Hepatocyte (in vitro differentiated cells): ENCODE results near the gene CORO2A. TPM values are rescaled to one million over a fixed set of nuclear protein-coding genes. Genes with fewer than 3 reads are reported as not detected.
A peak's percentile ranks its signal among the peaks of the same experiment; 100 is the strongest.

Experiments
- DNase-seq: peaks from one replicate; pipeline ENCODE4 v3.0.0-alpha.2; 2016; ENCODE audit warnings: low spot score
- H2AFZ ChIP-seq: fragments of 200-600 bp; sonication (generic); 2 replicates; pipeline ENCODE4 v1.6.0; 2016; ENCODE audit warnings: antibody characterized with exemption, mild to moderate bottlenecking
- H3K27ac ChIP-seq: fragments of 200-600 bp; sonication (generic); 2 replicates; pipeline ENCODE4 v1.5.1; 2016; ENCODE audit warnings: mild to moderate bottlenecking
- H3K27me3 ChIP-seq: fragments of 200-600 bp; sonication (generic); 2 replicates; pipeline ENCODE4 v1.6.1; 2016
- H3K36me3 ChIP-seq: fragments of 200-600 bp; sonication (generic); replicated peaks from 2 replicates; pipeline ENCODE4 v1.5.1; 2016; ENCODE audit warnings: low read depth; ENCODE audit not compliant: insufficient read depth
- H3K4me1 ChIP-seq: fragments of 200-600 bp; sonication (generic); 2 replicates; pipeline ENCODE4 v1.5.1; 2016; ENCODE audit warnings: mild to moderate bottlenecking, moderate library complexity; ENCODE audit not compliant: insufficient read depth
- H3K4me2 ChIP-seq: fragments of 200-600 bp; sonication (generic); 2 replicates; pipeline ENCODE4 v1.6.0; 2016
- H3K4me3 ChIP-seq: fragments of 200-600 bp; sonication (generic); 2 replicates; pipeline ENCODE4 v1.5.1; 2016; ENCODE audit warnings: mild to moderate bottlenecking
- H3K79me2 ChIP-seq: fragments of 200-600 bp; sonication (generic); 2 replicates; pipeline ENCODE4 v1.6.0; 2017; ENCODE audit warnings: mild to moderate bottlenecking
- H3K9me2 ChIP-seq: fragments of 200-600 bp; sonication (generic); replicated peaks from 2 replicates; pipeline ENCODE4 v1.6.0; 2017; ENCODE audit warnings: mild to moderate bottlenecking; ENCODE audit not compliant: insufficient read depth
- H3K9me3 ChIP-seq: fragments of 200-600 bp; sonication (generic); 2 replicates; pipeline ENCODE4 v1.5.1; 2016; ENCODE audit warnings: low read depth, mild to moderate bottlenecking
- H4K20me1 ChIP-seq: fragments of 200-600 bp; sonication (generic); 2 replicates; pipeline ENCODE4 v1.6.0; 2016; ENCODE audit warnings: mild to moderate bottlenecking; ENCODE audit not compliant: insufficient read depth, poor library complexity, severe bottlenecking
- EZH2 ChIP-seq: fragments of 200-600 bp; sonication (generic); IDR thresholded peaks from 2 replicates; pipeline ENCODE4 v1.6.1; 2016; ENCODE audit warnings: antibody characterized with exemption, mild to moderate bottlenecking, borderline replicate concordance
- EZH2phosphoT487 ChIP-seq: fragments of 200-600 bp; sonication (generic); IDR thresholded peaks from one replicate; pipeline ENCODE4 v1.6.1; 2018; ENCODE audit warnings: antibody characterized with exemption, mild to moderate bottlenecking, low read depth, moderate library complexity; ENCODE audit not compliant: unreplicated experiment, severe bottlenecking
- WGBS: methylation state at CpG from one replicate; pipeline ENCODE4 v1.1.6; 2016; ENCODE audit warnings: low lambda C conversion rate; ENCODE audit errors: missing lambda C conversion rate; 5-methylcytosine and 5-hydroxymethylcytosine counted together
- polyA plus RNA-seq: library from polyadenylated mRNA; unstranded; fragments of >200 nt; fragmentation: Nextera tagmentation; extraction: Ambion mirVana; gene quantifications from 2 replicates; pipeline ENCODE4 v1.2.1, GENCODE V29; 2016
- total RNA-seq: library from RNA; depleted of rRNA; stranded (reverse); fragments of >200 nt; gene quantifications from 2 replicates; pipeline ENCODE4 v1.2.3, GENCODE V29; 2014
- TF ChIP-seq, protein P1 (sequence below): fragments of 200-600 bp; sonication (generic); IDR thresholded peaks from 2 replicates; pipeline ENCODE4 v1.5.1; 2016; ENCODE audit warnings: antibody characterized with exemption, mild to moderate bottlenecking; ENCODE audit not compliant: poor library complexity

CORO2A gene
- total and polyA plus RNA-seq, 2 experiments from 2014 or later: 12.8 to 24.6 TPM

DNA sequence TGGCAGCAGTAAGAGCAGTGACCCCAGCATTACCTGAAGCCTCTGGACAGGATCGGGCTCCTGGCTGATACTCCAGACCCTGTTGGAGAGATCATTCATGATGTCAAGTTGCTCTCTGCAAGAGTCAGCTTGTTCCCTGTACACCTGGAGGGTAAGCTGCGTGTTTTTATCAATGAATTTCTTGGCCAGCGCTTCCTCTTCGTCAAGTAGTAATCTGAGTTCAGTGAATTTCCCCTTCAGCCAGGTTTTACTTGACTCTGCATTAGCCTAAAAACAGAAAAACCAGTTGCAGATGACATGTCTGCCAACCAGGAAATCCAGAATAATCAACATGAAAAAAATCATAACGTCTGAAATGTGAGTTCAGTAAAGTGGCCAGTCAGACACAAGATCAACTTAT lies 92.5 kb downstream of the CORO2A start:
- TF ChIP-seq, protein P1, sequence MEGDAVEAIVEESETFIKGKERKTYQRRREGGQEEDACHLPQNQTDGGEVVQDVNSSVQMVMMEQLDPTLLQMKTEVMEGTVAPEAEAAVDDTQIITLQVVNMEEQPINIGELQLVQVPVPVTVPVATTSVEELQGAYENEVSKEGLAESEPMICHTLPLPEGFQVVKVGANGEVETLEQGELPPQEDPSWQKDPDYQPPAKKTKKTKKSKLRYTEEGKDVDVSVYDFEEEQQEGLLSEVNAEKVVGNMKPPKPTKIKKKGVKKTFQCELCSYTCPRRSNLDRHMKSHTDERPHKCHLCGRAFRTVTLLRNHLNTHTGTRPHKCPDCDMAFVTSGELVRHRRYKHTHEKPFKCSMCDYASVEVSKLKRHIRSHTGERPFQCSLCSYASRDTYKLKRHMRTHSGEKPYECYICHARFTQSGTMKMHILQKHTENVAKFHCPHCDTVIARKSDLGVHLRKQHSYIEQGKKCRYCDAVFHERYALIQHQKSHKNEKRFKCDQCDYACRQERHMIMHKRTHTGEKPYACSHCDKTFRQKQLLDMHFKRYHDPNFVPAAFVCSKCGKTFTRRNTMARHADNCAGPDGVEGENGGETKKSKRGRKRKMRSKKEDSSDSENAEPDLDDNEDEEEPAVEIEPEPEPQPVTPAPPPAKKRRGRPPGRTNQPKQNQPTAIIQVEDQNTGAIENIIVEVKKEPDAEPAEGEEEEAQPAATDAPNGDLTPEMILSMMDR: no peak
- no peak for TF ChIP-seq EZH2
- TF ChIP-seq EZH2phosphoT487: no peak

GRCh38 chr9:98099346-98099745 lies 93.1 kb downstream of the CORO2A start:
- Histone ChIP-seq H3K4me2 (no peak overlapping the region), H4K20me1 (no peaks in the 10 kb centered on the region), H3K4me1 (peaks cover 5% of the 10 kb centered on the region), H3K27ac (no peak overlapping the region), H2AFZ (no peak overlapping the region), H3K9me2 (no peaks in the 10 kb centered on the region), H3K79me2 (no peaks in the 10 kb centered on the region), H3K4me3 (no peak overlapping the region), H3K27me3 (no peaks in the 10 kb centered on the region), H3K9me3 (no peaks in the 10 kb centered on the region), H3K36me3 (no peaks in the 10 kb centered on the region)
- DNase-seq: no peak
- WGBS: 100% methylated on average over 2 of the region's 2 CpGs
- TF ChIP-seq EZH2 (no peak), EZH2phosphoT487 (no peak)
- TF ChIP-seq, protein P1: no peak

More for the DNA sequence above, 92.5 kb downstream of the CORO2A start:
- H3K27me3 ChIP-seq: no peaks in the 10 kb centered on the region
- H3K36me3 ChIP-seq: no peaks in the 10 kb centered on the region
- H2AFZ ChIP-seq: no peak overlapping the region
- 54% methylated on average over 5 of the region's 5 CpGs for WGBS
- H3K9me3 ChIP-seq: no peaks in the 10 kb centered on the region
- no peaks in the 10 kb centered on the region for H3K9me2 ChIP-seq
- no peaks in the 10 kb centered on the region for H3K79me2 ChIP-seq
- H3K4me1 ChIP-seq: peaks cover 5% of the 10 kb centered on the region
- no peaks in the 10 kb centered on the region for H4K20me1 ChIP-seq
- peak overlapping the region; percentile 3 for H3K4me2 ChIP-seq
- H3K27ac ChIP-seq: peak overlapping the region; percentile 3
- H3K4me3 ChIP-seq: no peak overlapping the region
- no peak for DNase-seq

- Histone ChIP-seq H2AFZ (no peak overlapping the region), H3K36me3 (no peaks in the 10 kb centered on the region), H3K27ac (no peak overlapping the region), H3K9me2 (no peaks in the 10 kb centered on the region), H3K4me1 (peaks cover 5% of the 10 kb centered on the region), H4K20me1 (no peaks in the 10 kb centered on the region), H3K27me3 (no peaks in the 10 kb centered on the region), H3K4me2 (no peak overlapping the region), H3K4me3 (no peak overlapping the region), H3K9me3 (no peaks in the 10 kb centered on the region), H3K79me2 (no peaks in the 10 kb centered on the region)
- peak; percentile 34 for DNase-seq
- WGBS: 71% methylated on average over 4 of the region's 4 CpGs
- no peak for TF ChIP-seq EZH2phosphoT487
- TF ChIP-seq EZH2: no peak
- TF ChIP-seq, protein P1: no peak
These were observed 94.6 kb downstream of the CORO2A start for GRCh38 chr9:98097836-98098235.

DNA sequence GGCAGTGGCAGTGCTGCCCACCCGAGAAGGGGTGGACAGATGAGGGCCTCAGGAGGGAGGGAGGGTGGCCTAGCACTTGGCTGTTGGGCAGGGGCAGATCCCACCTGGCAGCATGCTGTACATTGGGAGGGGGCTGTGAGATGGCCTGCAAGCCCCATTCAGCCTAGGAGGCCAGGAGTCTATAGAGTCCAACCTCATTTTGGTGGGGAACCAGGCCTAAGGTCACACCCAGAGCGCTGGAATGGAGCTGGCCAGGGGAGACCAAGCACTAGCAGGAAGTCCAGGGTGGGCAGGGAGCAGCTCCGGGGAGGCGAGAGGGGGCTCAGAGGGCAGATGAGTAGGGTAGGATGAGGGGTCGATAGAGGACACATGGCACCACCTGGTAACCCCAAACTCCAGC lies 96.3 kb downstream of the CORO2A start:
- TF ChIP-seq EZH2: no peak
- no peak for TF ChIP-seq EZH2phosphoT487
- TF ChIP-seq, protein P1: no peak
- no peak for DNase-seq
- H3K4me3 ChIP-seq: no peak overlapping the region
- WGBS: 96% methylated on average over 5 of the region's 5 CpGs
- H3K79me2 ChIP-seq: no peaks in the 10 kb centered on the region
- H3K4me2 ChIP-seq: no peak overlapping the region
- no peaks in the 10 kb centered on the region for H3K9me2 ChIP-seq
- H2AFZ ChIP-seq: no peak overlapping the region
- no peaks in the 10 kb centered on the region for H3K27me3 ChIP-seq
- H3K36me3 ChIP-seq: no peaks in the 10 kb centered on the region
- no peak overlapping the region for H3K27ac ChIP-seq
- no peaks in the 10 kb centered on the region for H3K9me3 ChIP-seq
- no peaks in the 10 kb centered on the region for H4K20me1 ChIP-seq
- peaks cover 5% of the 10 kb centered on the region for H3K4me1 ChIP-seq
